NCI-H82 treated with DMSO at 0.1 percent for 48 hours (cell line): ENCODE data around the gene VPS45.
A peak's percentile ranks its signal among the peaks of the same experiment; 100 is the strongest.
"Not testable (repeated sequence)": the region's sequence is repeated elsewhere in the genome, so short reads cannot be mapped to it uniquely, and the experiment has no call there.

Source experiments
- DNase-seq: peaks from one replicate; lab custom pipeline; 2025; ENCODE audit not compliant: unreplicated experiment; lab: John Stamatoyannopoulos, UW

VPS45 gene, protein sequence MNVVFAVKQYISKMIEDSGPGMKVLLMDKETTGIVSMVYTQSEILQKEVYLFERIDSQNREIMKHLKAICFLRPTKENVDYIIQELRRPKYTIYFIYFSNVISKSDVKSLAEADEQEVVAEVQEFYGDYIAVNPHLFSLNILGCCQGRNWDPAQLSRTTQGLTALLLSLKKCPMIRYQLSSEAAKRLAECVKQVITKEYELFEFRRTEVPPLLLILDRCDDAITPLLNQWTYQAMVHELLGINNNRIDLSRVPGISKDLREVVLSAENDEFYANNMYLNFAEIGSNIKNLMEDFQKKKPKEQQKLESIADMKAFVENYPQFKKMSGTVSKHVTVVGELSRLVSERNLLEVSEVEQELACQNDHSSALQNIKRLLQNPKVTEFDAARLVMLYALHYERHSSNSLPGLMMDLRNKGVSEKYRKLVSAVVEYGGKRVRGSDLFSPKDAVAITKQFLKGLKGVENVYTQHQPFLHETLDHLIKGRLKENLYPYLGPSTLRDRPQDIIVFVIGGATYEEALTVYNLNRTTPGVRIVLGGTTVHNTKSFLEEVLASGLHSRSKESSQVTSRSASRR

DNA sequence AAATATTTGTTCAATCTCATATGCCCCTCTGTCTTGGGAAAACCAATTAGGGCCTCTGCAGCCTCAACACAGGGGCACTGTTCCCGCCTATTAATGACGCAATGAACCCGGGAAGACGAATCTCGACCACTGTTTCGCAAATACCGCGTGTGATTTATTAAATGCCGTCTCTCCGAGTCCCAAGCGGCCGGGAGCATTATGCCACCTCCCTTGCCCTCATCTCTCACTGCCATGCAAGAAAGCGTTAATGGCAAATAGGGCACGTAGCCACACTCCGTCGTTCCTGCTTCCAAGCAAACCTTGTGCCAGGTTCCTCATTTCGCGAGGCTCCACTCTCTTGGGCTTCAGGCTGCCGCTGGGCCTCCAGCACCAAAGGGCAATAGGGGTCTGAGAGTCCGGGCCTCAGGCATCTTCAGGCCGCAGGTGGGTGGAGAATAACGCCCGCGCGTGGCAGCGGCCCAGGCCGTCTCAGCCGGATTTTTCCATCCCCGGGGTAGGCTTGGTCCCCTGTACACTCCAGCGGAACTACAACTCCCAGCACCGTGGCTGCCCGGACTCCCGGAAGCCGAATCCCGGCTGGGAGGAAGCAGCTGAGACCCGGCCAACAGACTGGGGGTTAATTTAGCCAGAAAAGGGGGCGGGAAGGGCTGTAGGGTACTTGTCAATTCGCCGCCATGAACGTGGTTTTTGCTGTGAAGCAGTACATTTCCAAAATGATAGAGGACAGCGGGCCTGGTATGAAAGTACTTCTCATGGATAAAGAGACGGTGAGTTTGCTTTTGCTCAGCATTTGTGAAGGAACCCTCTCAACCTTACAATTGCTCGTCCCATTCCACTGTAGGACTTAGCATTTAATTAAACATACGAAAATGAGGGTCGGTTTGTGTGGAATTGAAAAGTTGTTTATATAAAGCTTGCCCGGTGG is at the start of gene VPS45:
TSS of gene VPS45 (plus strand) at position 593 of the 925 bp plus-strand sequence. CDS start at position 675, 82 bp downstream.
- DNase-seq = peak; percentile 86

DNA sequence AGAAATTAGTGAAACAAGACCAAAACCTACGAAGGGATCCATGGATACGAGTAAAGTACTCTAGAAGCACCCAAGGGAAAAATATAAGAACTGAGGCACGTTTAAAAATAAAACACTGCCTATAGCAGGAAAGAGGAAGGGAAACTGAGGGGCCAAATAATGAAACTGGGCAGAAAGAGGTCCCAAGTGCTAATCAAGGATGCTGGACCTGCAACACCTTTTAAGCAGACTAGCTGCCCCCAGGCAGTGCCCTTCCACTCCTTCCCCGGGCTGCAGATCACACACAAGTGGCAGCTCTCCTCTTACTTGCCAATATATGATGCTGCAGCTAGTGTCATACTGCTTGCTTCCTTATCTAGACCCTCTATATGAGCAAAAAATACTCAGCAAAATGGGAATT is 49.4 kb upstream of the VPS45 start:
- DNase-seq = no peak

DNA sequence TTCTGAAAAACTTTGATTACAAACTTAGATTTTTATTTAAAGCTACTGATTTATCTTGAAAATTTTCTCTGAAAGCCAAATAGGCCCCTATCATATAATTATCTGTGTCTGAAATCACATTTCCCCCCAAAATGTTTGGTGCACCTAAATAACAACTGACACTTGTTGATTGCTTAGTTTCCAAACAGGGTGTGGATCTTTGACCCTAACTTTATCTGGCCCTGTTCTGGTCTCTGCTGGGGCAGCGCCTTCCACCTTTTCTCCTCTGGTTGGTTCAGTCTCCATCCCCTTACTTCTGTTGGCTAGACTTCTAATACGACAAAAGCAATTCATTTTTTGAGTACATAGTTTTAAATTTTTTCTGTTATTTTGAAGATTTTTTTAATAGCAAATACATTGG is 46.9 kb upstream of the VPS45 start:
- no peak for DNase-seq

DNA sequence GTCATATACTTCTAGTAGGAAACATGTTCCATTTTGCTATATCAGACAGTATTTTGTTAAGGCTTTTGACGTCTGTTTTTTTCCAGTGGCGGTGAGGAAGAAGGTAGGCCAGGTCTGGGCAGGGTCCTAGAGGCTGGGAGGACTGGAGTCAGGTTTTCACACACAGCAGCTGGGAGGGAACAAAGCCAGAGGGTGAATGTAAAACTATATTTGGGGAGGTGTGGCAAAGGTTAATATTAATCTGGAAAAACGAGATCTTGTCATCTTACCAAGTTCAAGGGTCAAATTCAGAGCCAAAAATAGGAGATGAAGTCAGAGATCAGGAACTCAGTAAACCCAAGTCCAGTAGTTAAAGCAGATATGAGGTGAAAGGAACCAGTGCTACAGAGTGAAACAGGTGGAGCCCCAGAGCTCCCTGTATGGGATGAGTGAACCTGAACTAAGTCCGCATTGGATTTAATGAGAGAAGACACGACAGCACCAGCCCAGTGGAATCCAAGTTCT is 46.3 kb upstream of the VPS45 start:
- DNase-seq = no peak

DNA sequence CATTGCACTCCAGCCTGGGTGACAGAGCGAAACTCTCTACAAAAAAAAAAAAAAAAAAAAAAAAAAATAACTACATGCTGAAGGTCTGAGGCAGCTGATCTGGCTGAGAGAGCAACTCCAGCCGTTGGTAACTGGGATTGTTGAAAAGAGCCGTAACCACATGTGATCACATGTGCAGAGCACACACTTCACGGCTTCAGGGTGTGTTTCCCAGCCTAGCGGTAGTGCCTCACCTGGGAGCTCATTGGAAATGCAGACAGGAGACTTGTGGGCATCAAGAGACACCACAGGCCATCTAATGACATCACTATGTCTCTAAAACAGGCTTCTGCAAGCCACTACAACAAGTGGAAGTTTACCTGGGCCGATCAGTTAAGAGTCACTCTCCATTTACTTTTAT is 45.2 kb upstream of the VPS45 start:
- DNase-seq = no peak

DNA sequence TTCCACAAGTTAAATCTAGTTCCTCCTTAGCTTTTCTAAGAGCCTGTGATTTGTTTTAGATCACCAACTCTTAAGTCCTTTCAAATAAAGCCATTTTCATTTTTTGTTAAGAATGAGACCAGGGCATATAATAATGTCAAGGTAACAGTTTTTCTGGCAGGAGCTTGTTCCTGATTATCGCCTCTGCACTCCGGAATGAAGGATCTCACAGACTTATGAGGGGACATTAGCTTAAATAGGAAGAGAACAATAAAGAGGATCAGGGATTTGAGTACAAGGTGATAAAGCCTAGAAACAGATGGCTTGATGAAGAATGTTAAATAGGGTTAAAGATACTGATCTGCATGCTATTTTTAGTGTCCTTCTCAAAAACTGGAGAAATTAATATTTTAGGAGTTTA is 43.4 kb upstream of the VPS45 start:
- peak; percentile 96 for DNase-seq

DNA sequence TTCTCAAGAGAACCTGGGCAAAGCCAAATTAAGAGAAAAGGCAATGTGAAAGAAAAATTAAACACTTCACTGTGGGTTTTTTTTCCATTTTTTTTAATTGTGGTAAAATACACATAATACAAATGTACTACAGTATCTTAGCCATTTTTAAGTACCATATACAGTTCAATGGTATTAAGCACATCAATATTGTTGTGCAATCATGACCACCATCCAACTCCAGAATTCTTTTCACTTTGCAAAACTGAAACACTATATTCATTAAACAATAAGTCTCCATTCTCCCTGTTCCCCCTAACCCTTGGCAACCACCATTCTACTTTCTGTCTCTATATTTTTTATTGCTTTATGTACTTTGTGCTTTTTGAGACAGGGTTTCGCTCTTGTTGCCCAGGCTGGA is 39.3 kb upstream of the VPS45 start:
- DNase-seq = no peak

DNA sequence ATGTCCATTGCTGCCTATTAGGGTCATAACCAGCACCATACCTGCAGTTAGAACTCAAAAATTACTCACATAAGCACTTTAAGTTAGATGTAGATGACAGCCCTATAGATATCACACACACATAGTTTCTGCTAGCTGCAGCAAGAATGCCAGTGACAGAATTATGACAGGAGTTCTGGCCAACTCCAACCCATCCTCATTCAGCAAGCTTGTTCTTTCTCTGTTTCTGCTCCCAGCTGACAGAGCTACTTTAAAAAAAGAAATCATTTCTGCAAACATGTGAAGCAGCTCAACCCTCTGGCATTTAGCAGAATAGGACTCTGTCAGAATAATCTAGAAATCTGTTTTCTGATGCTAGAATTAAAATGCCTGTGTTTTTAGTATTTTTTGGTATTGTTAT is 33.2 kb upstream of the VPS45 start:
- no peak for DNase-seq

DNA sequence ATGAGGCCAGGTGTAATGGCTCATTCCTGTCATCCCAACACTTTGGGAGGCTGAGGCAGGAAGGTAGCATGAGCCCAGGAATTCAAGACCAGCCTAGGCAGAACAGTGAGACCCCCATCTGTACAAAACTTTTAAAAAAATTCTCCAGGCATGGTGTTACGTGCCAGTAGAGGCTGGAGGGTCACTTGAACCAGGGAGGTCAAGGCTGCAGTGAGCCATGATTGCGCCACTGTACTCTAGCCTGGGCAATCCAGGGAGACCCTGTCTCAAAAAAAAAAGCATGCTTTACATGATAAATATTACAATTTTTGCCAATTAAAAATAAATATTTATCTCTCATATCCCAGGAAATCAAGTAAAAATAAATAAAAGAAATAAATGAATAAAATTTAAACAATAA is 17.6 kb upstream of the VPS45 start:
- no peak for DNase-seq

DNA sequence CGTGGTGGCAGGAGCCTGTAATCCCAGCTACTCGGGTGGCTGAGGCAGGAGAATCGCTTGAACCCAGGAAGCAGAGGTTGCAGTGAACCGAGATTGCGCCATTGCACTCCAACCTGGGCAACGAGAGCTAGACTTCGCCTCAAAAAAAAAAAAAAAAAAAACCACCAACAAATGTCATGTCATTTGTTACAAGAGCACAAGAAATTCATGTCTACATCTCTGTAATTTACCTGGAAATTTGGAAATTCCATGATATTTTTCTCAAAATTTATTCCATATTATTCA is 16.5 kb upstream of the VPS45 start:
- DNase-seq = no peak

DNA sequence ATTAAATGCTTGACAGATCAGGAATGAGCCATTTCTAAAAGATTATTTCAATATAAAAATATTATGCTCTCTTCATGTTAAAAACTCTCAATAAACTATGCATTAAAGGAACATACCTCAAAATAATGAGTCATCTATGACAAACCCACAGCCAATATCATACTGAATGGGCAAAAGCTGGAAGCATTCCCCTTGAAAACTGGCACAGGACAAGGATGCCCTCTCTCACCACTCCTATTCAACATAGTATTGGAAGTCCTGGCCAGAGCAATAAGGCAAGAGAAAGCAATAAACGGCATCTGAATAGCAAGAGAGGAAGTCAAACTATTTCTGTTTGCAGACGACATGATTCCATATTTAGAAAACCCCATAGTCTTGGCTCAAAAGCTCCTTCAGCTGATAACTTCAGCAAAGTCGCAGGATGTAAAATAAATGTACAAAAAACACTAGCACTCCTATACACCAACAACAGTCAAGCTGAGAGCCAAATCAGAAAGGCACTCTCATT is 15.6 kb upstream of the VPS45 start:
- DNase-seq = not testable (repeated sequence)

DNA sequence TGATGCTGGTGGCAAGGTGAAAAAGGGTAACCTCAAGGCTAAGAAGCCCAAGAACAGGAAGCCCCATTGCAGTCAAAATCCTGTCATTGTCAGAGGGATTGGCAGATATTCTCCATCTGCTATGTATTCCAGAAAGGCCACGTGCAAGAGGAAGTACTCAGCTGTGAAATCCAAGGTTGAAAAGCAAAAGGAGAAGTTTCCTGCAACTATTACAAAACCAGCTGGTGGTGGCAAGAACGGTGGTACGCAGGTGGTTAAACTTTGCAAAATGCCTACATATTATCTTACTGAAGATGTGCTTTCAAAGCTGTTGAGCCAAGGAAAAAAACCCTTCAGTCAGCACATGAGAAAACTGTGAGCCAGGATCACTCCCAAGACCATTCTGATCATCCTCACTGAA is 13.7 kb upstream of the VPS45 start:
- DNase-seq = no peak

DNA sequence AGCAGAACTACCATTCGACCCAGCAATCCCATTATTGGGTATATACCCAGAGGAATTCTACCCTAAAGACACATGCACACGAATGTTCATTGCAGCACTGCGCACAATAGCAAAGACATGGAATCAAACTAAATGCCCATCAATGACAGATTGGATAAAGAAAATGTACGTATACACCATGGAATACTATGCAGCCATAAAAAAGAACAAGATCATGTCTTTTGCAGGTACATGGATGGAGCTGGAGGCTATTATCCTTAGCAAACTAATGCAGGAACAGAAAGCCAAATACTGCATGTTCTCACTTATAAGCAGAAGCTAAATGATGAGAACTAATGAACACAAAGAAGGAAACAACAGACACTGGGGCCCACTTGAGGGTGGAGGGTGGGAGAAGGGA is 12.1 kb upstream of the VPS45 start:
- DNase-seq = not testable (repeated sequence)

DNA sequence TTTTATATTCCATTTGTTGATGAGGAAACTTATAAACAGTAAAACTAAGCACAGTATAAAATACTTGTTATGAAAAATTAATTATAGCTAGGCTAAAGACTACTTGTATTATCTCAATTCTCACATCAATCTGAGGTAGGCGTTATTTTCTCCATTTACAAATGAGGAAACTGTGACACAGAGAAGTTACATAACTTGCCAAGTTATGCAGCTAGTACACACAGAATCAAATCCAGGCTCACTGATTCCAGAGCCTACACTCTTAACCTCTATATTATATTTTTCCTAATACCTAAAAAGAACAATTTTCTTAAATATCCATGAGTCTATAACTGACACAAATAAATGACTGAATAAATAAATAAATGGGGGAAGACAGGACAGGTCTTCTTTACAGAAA is 11.2 kb upstream of the VPS45 start:
- no peak for DNase-seq

DNA sequence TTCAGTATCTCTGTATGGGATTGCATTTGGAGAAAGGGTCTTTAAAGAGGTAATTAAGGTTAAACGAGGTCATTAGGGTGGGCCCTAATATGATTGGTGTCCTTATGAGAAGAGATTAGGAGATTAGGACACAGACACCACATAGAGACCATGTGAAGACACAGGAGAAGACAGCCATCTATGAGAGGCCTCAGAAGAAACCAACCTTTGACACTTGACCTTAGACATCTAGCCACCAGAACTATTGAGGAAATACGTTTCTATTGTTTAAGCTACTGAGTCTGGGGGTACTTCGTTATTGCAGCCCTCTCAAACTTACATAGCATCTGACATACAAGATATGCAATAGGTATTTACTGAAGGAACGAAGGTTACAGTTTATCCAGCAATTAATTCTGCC is 7.3 kb upstream of the VPS45 start:
- DNase-seq = peak; percentile 45

DNA sequence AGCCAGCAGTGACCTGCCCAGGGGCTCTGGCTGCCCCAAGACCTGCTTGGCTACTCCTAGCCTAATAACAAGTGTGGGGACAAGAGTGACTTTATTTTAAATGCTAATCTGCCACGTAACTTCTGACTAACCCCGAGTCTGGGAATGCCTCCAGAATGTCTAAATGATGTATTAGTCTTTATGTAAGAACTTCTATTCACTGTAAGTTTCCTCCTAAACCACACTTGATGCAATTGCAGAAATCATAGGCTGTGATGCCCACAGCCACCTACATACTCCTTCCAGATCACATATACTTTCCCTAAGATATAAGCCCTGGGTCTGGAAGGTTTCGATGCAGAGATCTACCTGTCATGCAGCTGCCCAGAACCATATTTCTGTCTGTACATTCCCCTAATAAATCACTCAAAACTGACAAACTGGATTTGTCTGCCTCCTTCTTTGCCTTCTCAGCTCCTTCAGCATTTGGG is 5.9 kb upstream of the VPS45 start:
- DNase-seq = no peak

DNA sequence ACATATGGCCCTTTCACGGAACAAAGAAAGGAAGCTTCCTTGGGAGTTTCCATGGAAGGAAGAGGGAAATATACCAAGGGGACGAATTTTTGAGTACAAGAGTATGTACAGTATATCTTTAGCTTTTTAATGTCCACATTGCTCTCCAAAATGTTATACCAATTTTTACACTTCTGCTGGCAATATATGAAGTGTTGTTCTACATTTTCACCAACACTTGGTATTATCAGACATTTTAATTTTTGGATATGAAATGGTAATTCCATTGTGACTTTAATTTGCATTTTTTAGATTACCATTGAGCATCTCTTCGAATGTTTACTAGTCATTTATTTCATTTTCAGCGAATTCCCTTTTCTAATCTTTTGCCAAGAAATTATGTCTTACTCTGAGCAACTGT is 5.5 kb upstream of the VPS45 start:
- DNase-seq = no peak

DNA sequence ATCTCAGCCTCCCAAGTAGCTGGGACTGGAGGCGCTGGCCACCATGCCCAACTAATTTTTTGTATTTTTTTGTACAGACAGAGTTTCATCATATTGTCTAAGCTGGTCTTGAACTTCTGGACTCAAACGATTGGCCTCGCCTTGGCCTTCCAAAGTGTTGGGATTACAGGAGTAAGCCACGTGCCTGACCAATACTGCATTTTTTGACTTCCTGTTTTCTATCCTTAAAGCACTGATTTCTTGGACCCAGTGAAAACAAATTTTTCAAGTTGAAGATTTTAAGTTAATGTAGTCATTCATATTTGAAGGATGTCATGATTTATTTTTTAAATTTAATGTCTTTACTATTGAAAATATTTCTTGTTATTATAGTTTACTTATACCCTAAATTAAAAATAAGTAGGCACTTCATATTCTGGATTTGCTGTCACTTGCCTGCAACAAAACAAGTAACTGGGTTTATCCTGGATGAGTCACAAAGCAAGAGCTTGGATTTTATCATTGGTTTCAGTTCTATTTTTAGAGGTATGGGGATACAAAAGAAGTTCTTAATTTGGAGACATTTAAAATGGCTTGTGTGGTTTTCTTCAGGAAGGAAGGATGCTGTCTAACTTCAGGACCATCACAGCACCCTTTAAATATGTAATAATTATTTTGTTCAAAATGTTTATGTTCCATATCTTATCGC is 2.2 kb upstream of the VPS45 start:
- no peak for DNase-seq

DNA sequence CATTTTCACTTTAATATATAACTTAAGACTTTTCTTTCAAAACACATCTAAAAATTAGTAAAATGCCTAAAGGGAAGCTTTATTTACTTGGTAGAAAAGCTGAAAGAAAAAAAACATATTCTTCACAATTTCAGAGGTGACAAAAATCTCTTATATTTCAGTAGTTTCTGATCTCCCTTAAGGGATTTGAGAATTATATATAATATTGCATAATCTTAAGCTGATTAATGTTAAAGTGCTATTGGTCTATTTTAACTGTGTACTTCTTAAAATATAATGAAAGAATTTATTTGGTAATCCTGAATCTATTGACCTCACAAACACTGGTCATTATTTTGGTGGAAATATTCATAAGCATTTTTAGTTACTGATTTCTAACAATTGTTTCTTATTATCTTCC is 1.2 kb upstream of the VPS45 start:
- no peak for DNase-seq

DNA sequence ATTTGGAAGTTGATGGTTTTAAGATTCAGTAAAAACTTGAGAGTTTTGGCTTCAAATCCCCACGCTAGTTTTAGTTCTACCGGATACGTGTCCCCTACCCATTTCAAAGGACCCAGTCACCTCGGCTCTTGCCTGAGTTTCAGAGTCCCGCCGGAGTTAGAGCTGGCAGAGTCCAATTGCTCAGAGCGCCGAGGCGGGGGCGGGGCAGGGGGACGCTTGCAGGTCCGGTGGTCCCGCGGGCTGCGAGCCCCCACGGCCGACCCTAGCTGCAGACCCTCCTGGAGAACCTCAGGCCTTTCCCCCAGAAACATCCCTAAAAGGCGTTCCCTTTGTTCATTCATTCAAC is 765 bp upstream of the VPS45 start:
- DNase-seq = peak; percentile 86

DNA sequence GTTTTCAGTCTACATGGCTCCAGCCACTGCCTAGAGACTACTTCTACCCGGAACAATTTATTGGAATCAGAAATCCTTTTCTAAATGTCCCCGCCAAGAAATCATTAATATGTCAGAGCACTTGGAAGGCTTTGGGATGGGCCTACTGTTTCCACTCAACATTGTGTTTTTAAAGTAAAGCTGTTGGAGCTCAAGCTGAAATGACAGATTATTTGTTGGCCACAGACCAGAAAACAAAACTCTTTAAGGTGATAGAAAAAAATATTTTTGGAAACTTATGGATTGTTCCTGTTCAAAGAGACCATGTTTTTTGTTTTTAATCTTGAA is 496 bp downstream of the VPS45 start:
- DNase-seq = no peak
